Thoracic aorta (tissue), 2 donors: Measurements from ENCODE around the gene MEIKIN. TPM values are rescaled to one million over a fixed set of nuclear protein-coding genes. Genes with fewer than 3 reads are reported as not detected.
"Not testable (repeated sequence)": the region's sequence is repeated elsewhere in the genome, so short reads cannot be mapped to it uniquely, and the experiment has no call there.

Source experiments
- ATAC-seq: fragments of 150-250 bp; one replicate; pipeline ENCODE4 v1.8.0; 2017; ENCODE audit warnings: low read depth; ENCODE audit not compliant: insufficient number of reproducible peaks, low FRiP score
- DNase-seq: peaks from one replicate; pipeline ENCODE4 v3.0.0-alpha.2; 2020; ENCODE audit warnings: low spot score
- H3K27ac ChIP-seq, 2 donors: fragments of 200-600 bp; sonication (generic); 1 replicate in 1 of 2; 2 replicates in 1 of 2; pipeline ENCODE4 v1.5.1; 2016; ENCODE audit warnings: mild to moderate bottlenecking in 2 of 2, moderate library complexity in 2 of 2
- H3K27me3 ChIP-seq: fragments of 200-600 bp; sonication (generic); replicated peaks from 2 replicates; pipeline ENCODE4 v1.6.0; 2016; ENCODE audit warnings: mild to moderate bottlenecking; ENCODE audit not compliant: insufficient read depth
- H3K36me3 ChIP-seq: fragments of 200-600 bp; sonication (generic); one replicate; pipeline ENCODE4 v1.5.1; 2016
- H3K4me1 ChIP-seq, 2 donors: fragments of 200-600 bp; sonication (generic); 1 replicate in 1 of 2; 2 replicates in 1 of 2; pipeline versions ENCODE4 v1.5.1 to v1.6.0; 2016; ENCODE audit warnings: low read depth in 2 of 2, mild to moderate bottlenecking in 1 of 2; ENCODE audit not compliant: control insufficient read depth in 1 of 2
- H3K4me3 ChIP-seq: fragments of 200-600 bp; sonication (generic); 2 replicates; pipeline ENCODE4 v1.5.1; 2016; ENCODE audit warnings: mild to moderate bottlenecking
- H3K9me3 ChIP-seq: fragments of 200-600 bp; sonication (generic); 2 replicates; pipeline ENCODE4 v1.5.1; 2016
- total RNA-seq, 2 donors: library from RNA; depleted of rRNA; stranded (reverse); fragments of >200 nt; gene quantifications; one replicate each; pipeline versions ENCODE4 v1.1.0 to v1.2.3, GENCODE V29; 2016
- TF ChIP-seq, protein P1 (sequence below): fragments of 200-600 bp; sonication (generic); IDR thresholded peaks from one replicate; pipeline ENCODE4 v1.5.1; 2019; ENCODE audit warnings: antibody characterized with exemption

Gene MEIKIN
- total RNA-seq, 2 donors from 2014 or later = not detected

DNA sequence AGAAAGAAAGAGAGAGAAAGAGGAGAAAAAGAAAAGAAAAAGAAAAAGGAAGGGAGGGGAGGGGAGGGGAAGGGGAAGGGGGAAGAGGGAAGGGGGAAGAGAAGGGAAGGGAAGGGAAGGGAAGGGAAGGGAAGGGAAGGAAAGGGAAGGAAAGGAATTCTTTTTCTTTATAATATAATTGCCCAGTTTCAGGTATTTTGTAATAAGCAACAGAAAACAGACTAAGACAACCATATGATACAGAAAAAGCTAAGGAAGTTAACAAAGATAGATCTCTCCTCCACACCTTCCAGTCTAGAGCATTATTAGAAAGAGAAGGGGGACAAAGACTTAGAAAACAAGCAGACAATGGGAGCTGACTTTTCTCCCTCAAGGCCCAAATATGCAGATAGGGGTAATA is 31.0 kb downstream of the MEIKIN start:
- H3K27ac ChIP-seq = no peak overlapping the region
- no peak for DNase-seq
- H3K9me3 ChIP-seq = no peaks in the 10 kb centered on the region
- TF ChIP-seq, protein P1, sequence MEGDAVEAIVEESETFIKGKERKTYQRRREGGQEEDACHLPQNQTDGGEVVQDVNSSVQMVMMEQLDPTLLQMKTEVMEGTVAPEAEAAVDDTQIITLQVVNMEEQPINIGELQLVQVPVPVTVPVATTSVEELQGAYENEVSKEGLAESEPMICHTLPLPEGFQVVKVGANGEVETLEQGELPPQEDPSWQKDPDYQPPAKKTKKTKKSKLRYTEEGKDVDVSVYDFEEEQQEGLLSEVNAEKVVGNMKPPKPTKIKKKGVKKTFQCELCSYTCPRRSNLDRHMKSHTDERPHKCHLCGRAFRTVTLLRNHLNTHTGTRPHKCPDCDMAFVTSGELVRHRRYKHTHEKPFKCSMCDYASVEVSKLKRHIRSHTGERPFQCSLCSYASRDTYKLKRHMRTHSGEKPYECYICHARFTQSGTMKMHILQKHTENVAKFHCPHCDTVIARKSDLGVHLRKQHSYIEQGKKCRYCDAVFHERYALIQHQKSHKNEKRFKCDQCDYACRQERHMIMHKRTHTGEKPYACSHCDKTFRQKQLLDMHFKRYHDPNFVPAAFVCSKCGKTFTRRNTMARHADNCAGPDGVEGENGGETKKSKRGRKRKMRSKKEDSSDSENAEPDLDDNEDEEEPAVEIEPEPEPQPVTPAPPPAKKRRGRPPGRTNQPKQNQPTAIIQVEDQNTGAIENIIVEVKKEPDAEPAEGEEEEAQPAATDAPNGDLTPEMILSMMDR = no peak
- H3K4me1 ChIP-seq = no peaks in the 10 kb centered on the region
- H3K36me3 ChIP-seq = no peaks in the 10 kb centered on the region
- ATAC-seq = no peak
- H3K27me3 ChIP-seq = no peaks in the 10 kb centered on the region
- H3K4me3 ChIP-seq = no peak overlapping the region

DNA sequence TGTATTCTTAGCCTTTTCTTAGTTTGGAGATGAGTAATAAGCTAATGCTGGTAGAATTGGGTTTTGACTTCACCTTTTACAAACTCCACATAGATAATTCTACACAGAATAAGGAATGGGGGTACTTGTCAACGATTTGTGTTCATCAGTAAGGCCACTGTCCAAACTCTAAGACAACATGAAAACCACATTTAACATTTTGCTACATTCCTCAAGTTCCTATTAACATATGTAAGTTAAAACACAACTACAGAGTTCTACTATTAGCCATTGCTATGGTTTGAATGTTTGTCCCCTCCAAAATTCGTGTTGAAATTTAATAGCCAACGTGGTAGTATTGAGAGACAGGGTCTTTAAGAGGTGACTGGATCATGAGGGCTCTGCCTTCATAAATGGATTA is 31.9 kb downstream of the MEIKIN start:
- Histone ChIP-seq H3K4me1 (no peaks in the 10 kb centered on the region), H3K36me3 (no peaks in the 10 kb centered on the region), H3K27ac (no peak overlapping the region), H3K4me3 (no peak overlapping the region), H3K27me3 (no peaks in the 10 kb centered on the region), H3K9me3 (no peaks in the 10 kb centered on the region)
- TF ChIP-seq, protein P1 = no peak
- ATAC-seq (no peak), DNase-seq (no peak)

DNA sequence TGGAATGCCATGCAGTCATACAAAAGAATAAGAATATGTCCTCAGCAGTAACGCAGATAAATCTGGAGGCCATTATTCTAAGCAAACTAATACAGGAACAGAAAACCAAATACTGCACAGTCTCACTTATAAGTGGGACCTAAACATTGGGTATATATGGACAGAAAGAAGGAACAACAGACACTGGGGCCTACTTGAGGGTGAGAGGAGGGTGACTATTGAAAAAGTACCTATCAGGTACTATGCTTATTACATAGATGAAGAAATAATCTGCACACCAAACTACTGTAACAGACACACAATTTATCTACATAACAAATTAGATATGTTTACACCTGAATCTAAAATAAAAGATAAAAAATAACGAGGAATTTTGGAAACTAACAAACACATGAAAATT is 38.8 kb downstream of the MEIKIN start:
- DNase-seq (no peak), ATAC-seq (no peak)
- Histone ChIP-seq H3K27me3 (no peaks in the 10 kb centered on the region), H3K27ac (no peak overlapping the region), H3K4me1 (no peaks in the 10 kb centered on the region), H3K4me3 (no peak overlapping the region), H3K9me3 (no peaks in the 10 kb centered on the region), H3K36me3 (no peaks in the 10 kb centered on the region)
- TF ChIP-seq, protein P1 = no peak

DNA sequence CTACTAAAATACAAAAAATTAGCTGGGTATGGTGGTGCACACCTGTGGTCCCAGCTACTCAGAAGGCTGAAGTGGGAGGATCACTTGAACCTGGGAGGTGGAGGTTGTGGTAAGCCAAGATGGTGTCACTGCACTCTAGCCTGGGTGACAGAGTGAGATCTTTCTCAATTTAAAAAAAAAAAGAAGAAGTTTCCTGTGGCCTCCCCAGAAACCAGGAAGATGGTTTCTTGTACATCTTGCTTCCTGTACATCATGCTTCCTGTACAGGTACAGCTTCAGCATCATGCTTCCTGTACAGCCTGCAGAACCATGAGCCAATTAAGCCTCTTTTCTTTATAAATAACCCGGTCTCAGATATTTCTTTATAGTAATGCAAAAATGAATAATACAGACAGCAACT is 43.2 kb downstream of the MEIKIN start:
- DNase-seq, H3K9me3 ChIP-seq: not testable (repeated sequence)

DNA sequence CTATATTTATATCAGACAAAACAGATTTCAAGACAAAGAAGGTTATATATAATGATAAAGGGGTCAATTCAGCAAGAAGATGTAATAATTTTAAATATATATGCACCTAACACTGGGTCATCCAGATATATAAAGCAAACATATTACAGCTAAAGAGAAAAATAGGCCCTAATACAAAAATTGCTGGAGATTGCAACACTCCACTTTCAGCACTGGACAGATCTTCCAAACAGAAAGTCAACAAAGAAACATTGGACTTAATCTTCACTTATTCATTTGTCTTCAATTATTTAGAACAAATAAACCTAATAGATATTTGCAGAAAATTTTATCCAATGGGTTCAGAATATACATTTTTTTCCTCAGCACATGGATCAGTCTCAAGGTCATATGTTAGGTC is 45.8 kb downstream of the MEIKIN start:
- no peaks in the 10 kb centered on the region for H3K27me3 ChIP-seq
- no peak for ATAC-seq
- no peak for DNase-seq
- H3K27ac ChIP-seq = no peak overlapping the region
- H3K36me3 ChIP-seq = no peaks in the 10 kb centered on the region
- TF ChIP-seq, protein P1 = no peak
- no peak overlapping the region for H3K4me3 ChIP-seq
- H3K4me1 ChIP-seq = no peaks in the 10 kb centered on the region
- H3K9me3 ChIP-seq = no peaks in the 10 kb centered on the region

More for the DNA sequence above, 43.2 kb downstream of the MEIKIN start:
- not testable (repeated sequence) for H3K27ac ChIP-seq, H3K36me3 ChIP-seq, H3K4me3 ChIP-seq, ATAC-seq, H3K27me3 ChIP-seq, H3K4me1 ChIP-seq

DNA sequence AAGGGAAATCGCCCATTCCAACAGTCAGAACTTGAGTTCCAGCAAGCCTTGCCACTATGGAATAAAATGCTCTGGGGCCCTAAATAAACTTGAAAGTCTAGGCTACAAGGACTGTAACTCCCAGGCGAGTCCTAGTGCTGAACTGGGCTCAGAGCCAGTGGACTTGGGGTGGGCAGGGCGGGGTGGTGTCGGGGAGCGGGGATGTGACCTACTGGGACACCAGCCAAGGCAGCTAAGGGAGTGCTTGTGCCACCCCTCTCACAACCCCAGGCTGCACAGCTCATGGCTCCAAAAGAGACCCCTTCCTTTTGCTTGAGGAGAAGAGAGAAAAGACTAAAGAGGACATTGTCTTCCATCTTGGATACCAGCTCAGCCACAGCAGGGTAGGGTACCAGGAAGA is 61.5 kb downstream of the MEIKIN start:
- TF ChIP-seq, protein P1 = no peak
- H3K9me3 ChIP-seq = no peaks in the 10 kb centered on the region
- no peak for DNase-seq
- no peaks in the 10 kb centered on the region for H3K4me1 ChIP-seq
- no peak overlapping the region for H3K4me3 ChIP-seq
- no peaks in the 10 kb centered on the region for H3K36me3 ChIP-seq
- no peak overlapping the region for H3K27ac ChIP-seq
- ATAC-seq = no peak
- H3K27me3 ChIP-seq = no peaks in the 10 kb centered on the region
